ENCODE data around the gene DAAM1.

The DAAM1 gene

DNA sequence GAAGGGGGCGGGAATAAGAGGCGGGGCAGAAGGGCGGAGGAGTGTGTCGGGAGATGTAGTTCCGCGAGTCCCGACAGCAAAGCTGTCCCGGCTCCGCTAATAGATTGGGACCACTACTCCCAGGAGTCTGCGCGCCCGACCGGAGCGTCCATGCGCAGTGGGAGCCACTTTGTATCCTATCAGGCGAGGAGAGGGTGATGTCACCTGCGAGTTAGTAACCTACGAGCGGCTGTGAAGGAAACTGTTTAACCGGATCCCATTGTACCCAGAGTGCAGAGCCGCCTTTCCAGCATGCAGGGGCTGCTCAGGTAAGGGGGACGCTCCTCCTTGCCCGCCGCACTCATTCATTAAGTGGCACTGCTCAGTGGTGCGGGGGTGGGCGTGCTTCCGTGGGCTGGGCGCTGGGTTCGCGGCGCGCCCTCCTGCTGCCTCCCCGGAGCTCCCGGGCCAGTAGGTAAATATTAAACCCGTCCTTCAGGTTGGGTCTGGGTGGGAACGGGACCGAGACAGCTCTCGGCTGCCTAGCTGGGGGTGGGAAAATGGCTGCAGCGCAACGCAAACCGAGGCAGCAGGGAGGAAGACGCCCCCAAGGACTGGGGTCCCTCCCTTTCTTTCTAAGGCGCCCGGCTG, at the start of gene DAAM1:
DAAM1 (plus strand) TSS at position 207 of the 630 bp plus-strand sequence. CDS start 74,811 bp downstream, outside the sequence.
- peak; percentile 97 for DNase-seq (ENCODE audit: low spot score)

DNA sequence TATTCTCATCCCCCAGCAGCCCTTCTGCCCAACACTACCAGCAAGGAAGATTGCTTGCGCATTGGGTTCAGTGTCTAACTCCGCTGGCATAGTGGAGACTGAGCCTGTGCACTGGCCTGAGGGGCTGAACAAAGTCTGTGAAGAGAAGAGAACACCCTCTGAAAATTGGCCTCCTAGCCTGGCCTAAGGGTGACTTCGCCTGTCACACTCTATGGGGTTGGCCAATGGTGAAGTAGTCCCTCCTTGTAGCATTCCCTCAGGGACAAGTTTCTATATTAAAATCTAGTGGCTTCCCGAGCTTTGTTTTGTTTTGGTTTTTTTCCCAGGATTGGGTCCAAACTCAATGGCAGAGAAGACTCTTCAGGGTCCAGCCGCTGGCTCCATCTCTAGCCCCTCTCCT, 49.1 kb upstream of the DAAM1 start:
- DNase-seq (ENCODE audit: low spot score): no peak

DNA sequence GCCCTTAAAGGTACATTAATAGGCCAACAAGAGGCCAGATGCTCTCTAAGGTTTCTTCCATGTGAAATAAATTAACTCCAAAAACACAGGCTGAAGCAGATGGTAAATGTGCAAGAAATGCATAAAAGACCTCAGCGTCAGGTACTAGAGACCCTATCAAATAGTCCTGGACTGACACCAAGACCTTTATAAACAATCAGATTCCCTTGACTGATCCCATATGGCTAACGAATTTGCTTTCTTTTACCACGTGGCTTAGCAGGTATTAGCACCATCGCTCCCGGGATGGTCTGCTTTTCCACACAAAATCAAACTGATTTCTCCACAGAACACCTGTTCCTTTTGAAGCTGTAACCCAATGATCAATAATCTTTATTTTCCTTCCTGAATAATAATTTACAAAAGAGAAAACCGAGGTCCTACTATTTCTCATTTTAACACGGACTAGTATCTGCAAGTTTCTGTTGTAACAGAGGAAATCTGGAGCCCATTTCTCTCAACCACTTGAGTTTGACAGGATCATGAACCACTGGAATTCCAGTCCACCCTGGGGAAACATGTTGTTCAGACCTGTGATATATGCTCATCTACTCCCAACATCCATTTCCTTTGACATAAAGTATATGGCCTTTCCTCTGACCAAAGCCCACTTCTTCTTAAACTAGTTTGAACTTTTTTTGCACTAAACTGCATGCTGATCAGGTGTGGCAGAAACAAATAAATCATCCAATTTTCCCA, 48.2 kb upstream of the DAAM1 start:
- DNase-seq (ENCODE audit: low spot score): no peak

DNA sequence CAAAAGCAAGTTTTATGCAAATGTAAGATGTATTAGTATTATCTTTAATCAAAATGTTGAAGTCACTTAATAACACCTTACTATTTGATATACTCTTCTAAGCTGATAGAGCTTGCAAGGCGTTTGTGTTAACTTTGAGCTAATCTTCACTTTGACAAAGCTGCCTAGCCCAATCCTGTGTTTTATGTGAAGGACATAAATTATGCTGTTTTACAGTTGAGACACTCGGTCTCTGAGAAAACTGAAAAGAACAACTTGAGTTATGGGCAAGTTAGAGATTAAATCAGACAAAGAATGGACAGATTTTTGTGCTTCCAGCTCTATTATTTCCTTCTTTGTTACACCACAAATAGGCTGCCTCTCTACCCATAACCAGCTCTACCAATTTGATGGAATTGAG, 42.0 kb upstream of the DAAM1 start:
- DNase-seq (ENCODE audit: low spot score): no peak

DNA sequence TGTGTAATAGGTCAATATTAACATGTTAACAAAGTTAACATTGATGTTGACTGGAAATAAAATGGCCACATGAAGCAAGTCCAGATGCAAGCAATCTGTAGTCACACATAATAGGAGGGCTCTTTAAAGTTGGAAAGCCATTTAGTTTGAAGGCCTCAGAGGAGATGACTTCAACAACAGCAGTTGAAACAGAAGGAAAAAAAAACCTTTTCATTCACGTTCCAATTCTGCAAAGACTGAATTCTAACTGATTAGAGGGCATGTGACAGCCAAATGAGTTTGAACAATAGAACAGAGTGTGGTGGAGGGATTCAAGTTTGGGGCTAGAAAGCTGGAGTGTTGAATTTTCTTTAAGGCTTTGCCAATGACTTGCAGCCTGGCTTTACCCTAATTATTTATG, 41.5 kb upstream of the DAAM1 start:
- DNase-seq (ENCODE audit: low spot score): no peak

DNA sequence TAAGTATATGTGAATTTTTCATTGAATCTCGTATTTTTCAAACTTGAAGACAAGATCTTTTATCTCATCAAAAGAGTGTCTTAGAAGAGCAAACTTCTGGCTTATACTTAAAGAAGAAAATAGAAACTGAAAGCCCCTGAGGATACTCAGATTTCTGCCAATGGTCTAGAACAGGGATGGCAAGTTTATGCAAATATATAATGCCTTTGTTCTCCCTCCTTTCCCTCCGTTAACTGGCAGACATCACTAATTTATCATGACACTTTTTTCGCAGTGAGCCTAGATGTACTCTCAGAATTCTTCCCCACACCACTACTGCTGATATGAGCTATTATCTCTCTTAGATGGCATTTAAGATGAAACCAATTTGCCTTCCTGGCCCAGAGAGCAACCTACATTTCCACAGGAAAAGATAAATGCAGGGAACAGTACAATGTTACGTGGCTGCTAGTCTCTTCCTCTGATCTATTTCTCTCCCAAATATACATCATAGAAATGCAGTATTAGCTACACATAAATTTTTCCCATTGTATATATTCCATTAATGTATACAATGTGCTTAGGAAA, 40.0 kb upstream of the DAAM1 start:
- no peak for DNase-seq (ENCODE audit: low spot score)

DNA sequence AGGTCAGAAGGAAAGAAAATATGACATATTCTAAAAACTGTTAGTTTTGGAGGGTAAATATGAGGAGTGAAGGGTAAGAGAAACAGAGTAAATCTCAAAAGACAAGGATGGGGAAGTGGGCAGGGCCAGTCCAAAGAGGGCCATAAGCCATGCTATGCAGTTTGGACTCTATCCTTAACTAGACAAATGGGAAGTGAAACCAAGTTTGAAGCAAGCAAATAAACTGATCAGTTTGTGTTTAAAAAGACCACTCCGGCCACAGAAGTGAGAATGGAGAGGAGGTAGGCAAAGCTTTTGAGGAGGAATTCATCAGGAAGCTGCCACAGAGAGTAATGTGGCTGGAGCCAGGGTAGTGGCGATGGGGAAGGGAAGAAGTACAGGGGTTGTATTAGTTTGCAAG, 37.5 kb upstream of the DAAM1 start:
- no peak for DNase-seq (ENCODE audit: low spot score)

DNA sequence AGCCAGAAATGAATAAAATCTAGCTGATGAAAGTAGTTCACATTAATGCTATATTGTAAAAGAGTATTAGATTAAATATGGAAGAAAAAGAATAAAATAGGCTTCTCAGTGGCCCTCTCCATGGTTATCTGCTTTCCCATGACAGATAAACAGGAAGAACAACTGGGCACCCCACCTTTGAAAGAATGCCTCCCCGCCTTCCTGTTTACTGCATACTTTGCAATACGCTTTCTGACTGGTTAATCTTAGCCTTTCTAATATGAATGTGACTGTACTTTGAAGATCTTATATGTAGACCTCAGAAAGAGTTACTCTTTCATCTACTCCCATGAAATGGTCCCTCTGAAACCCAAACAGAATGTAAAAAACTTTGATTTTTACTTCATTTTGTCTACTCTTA, 34.1 kb upstream of the DAAM1 start:
- no peak for DNase-seq (ENCODE audit: low spot score)

DNA sequence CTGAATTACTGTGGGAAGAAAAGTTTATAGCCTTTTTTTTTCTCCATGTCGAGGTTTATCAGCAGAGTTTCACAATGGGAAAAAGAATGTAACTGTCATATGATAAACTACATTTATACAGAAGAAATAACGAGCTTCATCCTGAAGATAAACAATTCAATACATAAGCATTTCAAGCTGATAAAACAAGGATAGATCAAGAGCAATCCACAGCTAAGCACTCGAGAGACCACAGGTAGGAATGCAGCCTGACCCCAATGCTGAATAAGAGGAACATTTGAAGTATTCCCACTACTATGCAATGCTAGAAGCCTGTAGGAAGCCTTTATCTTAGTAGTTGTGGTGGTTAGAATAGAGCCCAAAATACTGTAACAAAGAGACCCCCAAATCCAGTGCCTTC, 32.6 kb upstream of the DAAM1 start:
- DNase-seq (ENCODE audit: low spot score): no peak

DNA sequence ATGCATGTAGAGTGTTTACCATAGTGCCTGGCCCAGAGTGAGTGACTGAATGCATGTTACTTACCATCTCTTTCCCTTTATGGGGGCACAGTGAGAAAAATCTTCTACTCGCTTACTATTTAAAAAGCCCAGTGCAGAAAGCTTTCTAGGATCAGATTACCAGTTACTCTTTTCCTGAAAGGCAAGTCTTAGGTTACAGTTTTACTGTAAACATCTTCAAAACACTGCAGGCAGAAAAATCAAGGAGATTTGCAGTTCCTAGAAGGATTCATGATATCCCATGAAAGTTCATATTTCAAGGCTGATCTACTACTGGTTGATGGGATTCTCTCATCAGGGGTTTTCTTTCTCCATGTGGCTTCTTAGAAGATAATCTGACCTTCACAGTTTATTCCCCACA, 29.3 kb upstream of the DAAM1 start:
- no peak for DNase-seq (ENCODE audit: low spot score)

DNA sequence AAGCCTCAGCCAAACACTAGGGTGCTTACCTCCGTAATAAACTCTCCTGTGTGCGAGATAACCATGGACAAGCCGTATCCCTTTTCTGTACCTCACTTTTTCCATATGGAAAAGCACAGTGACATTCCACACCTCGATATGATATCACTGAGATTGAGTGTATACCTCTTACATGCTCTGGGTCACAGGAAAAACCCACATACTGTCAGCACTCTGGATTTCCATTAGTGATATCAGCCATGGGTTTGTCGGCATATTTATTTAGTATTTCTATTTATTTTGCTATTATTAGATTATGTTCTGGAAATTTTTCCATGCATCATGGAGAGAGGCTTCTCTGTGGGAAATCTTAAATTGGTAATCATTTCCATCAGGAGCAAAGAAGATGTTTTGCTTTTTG, 28.0 kb upstream of the DAAM1 start:
- no peak for DNase-seq (ENCODE audit: low spot score)

DNA sequence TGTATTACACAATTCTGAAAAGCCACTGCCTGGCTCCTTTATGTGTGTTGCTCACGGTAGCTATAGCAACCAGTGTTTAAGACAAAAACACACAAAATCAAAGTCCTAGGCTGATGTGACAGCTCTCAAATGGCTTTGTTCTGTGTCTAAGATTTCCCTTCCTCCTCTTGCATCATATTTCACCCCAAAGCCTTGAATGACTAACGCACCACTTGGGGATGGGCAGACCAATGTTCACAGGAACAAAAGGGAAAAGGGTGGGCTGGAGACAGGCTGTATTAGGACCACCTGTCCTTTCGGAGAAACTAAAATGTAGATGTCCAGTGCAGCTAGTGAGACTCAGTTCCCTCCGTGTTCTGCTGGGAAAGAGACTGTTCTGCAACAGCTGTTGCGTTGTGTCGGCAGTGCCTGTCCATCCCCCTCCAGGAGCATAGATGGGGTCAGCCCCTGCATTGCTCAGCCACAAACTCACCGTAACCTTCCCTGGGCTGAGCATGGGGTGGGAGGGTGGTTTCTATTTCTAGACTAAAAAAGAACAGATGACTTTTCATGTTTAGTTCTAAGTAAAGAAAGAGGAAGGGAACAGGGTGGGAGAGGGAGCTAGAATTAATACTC, 26.8 kb upstream of the DAAM1 start:
- no peak for DNase-seq (ENCODE audit: low spot score)

DNA sequence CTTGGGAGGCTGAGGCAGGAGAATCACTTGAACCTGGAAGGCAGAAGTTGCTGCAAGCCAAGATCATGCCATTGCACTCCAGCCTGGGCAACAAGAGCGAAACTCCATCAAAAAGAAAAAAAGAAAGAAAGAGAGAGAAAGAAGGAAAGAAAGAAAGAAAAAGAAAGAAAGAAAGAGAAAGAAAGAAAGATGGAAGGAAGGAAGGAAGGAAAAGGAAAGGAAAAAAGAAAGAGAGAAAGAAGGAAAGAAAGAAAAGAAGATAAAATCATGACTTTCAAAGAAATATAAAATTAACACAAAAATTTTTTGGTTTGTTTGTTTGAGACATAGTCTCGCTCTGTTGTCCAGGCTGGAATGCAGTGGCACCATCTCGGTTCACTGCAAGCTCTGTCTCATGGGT, 22.2 kb upstream of the DAAM1 start:
- DNase-seq (ENCODE audit: low spot score): no peak

DNA sequence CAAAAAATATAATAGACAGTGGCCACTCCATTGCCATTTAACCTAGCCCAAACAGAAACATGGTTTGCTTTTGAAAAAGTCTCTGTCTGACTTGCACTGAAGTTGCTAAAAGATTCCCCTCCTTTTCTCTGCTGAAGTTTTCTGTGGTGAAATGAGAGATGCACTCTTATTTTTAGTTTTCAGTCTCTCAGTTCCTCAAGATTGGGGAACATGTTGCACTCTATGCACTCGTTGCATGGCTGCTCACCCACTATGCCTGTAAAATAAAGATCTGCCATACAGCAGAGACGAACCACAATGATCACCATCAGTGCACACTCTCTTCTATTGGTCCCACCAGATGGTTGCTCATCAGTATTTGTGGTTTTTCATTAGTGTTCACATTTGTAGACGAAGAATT, 13.1 kb upstream of the DAAM1 start:
- no peak for DNase-seq (ENCODE audit: low spot score)

DNA sequence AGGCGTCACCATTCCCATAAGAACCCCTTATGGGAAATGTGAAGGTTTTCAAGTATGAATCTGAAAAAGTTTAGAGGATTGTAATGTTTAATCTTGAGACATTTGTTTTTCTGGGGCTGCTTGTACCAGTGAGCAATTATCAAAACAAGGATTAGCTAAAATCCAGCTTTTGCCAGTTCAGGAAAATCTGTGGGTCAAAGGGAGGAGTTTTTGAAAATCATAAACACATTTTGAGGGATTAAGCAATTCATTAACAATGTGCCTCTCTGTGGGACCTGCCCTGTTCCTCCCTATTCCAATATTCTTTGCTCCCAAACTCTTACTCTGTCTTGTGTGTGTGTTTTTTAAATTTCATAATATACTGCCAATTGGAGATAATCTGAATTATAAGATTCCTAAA, 11.7 kb upstream of the DAAM1 start:
- no peak for DNase-seq (ENCODE audit: low spot score)

DNA sequence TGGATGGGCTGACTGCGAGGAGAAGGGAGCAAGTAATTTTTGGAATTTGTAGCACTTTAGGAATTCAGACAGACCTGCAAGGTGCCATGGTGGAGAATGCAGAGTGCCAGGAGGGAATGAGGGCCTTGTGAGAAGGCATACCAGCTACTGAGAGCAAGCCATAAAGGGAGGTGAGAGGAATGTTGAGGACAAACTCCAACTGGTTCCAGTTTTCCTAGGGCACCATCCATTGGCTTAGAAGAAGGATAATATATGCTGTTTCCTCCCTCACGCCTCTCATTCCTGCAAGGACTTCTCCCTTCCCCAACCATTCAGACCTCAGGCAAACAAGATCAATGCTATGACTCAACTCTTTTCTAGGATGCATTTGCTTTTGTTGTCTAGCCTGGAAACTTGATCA, 11.2 kb upstream of the DAAM1 start:
- DNase-seq (ENCODE audit: low spot score): no peak

DNA sequence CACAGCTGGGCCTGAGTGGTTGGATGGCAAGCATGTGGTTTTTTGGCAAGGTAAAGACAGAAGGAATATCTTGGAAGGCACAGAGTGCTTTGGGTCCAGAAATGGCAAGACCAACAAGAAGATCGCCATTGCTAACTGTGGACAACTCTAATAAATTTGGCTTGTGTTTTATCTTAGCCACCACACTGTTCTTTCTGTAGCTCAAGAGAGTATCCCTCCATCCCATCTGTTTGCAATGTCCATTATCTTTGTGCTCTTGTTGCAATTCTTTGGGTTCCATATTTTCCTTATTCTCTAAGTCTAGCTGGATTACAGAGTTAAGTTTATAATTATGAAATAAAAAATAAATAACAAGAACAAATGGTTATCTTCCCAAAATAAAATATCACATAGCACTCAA, 6.7 kb upstream of the DAAM1 start:
- DNase-seq (ENCODE audit: low spot score): no peak

DNA sequence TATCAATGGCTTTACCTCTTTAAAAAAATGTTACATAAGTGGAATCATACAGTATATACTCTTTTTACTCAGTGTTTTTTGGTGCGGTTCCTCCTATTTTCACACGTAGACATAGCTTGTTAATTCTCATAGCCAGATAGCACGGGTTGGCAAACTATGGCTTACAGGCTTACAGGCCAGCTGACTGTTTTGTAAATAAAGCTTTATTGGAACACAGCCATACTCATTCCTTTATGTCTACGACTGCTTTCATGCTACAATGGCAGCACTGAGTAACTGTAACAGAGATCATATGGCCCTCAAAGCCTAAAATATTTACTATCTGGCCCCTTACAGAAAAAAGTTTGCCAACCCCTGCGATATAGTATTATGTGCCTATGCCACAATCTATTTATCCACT, 5.8 kb upstream of the DAAM1 start:
- DNase-seq (ENCODE audit: low spot score): no peak

DNA sequence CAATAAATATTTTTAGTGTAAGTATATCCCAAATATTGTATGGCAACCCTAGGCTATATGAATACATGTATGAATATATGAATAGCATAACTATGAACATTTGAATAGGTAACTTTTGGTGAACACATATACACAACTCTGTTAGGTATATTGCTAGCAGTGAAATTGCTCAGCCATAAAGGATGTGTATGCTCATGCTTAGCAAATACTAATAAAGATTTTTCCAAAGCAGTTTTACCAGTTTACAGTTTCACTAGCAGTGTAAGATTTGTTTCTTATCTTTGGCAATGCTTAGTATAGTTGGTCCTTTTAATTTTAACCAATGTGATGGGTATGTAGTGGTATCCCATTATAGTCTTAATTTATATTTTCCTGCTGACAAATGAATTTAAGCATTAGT, 5.3 kb upstream of the DAAM1 start:
- DNase-seq (ENCODE audit: low spot score): no peak

DNA sequence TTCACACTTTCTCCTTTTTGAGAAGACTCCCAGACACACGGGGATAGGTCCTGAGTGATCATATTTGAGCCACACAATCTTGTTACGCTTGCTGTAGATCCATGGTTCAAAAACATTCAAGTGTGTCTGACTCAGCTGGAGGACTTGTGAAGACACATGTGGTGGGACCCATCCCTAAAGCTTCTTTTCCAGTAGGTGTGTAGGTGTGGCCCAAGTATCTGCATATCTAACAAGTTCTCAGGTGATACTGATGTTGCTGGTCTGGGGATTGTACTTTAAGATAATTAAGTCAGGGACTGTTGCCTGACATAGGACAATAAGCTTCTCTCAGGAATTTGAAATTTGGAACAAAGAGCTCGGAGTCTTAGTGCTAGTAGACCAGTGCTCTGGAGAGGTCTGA, 4.1 kb upstream of the DAAM1 start:
- no peak for DNase-seq (ENCODE audit: low spot score)

DNA sequence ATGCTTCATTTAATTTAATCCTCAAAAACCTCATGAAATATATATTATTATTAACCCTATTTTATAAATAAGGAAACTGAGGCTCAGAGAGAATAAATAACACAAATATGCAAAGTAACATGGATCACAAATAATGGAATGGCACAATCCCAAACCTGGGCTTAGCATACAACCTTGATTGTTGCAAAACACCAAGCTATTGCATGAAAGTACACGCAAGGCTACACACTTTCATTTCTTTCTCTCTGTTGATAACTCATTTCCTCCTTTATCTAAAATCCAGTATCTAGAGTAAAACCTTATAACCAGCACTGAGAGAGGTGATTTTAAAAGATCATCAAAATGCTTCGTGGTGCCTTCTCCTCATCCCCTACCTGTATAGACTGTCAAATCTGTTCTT, 2.8 kb upstream of the DAAM1 start:
- no peak for DNase-seq (ENCODE audit: low spot score)

DNA sequence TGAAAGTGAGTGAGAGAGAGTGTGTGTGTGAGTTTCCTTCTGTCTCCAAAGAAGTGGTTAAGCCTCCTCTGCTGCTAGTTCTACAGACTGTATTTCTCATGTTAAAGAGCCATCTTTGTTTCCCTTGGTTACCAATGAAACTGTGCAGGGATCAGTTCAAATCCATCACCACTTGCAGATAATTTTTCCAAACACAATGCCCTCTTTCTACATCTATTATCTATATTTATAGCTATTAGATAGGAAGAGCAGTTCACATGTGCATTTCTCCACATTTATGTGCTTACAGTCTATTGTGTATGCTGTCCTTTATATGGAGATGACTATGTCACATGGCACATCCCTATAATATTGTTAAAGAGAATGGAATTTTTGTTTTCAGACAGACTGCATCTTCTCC, 2.2 kb upstream of the DAAM1 start:
- no peak for DNase-seq (ENCODE audit: low spot score)

DNA sequence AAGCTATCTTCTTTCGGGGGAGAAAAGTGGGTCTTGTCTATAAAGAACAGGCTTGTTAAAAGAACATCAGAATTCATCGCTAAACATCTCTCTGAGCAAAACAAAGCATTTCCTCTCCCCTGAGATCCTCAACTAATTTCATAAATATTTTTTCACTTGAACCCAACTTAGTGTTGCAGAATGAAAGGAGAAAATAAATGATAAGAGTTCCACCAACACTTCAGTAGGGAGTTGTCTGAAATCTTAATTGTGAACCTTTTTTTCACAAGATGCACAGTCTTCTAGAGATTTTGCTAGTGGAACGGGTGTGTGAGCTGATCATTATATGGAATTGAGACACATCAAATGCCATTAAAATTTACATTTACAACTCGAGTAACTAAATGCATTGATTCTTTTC, 1.3 kb upstream of the DAAM1 start:
- no peak for DNase-seq (ENCODE audit: low spot score)

Data from LoVo (cell line).